ENCODE results near the gene SLC51A.

- TF ChIP-seq CTCF (IDR thresholded peaks at IDR 0.05; ENCODE audit: low read length) (no peak), EZH2 (IDR thresholded peaks at IDR 0.05; ENCODE audit: borderline replicate concordance, low read length) (no peak)
These were observed 4.3 kb downstream of the SLC51A start for GRCh38 chr3:196220587-196220986.

All from OCI-LY1 (cell line).